Measurements from ENCODE around the gene SERPINA4. TPM values are rescaled to one million over a fixed set of nuclear protein-coding genes. Genes with fewer than 3 reads are reported as not detected.

The SERPINA4 gene
- total RNA-seq, 1 donor from 2014 or later: not detected

GRCh38 chr14:94617988-94618822, 57.0 kb downstream of the SERPINA4 start:
- no peak overlapping the region for H3K9ac ChIP-seq (ENCODE audit: low read depth in 1 of 3, low read length in 3 of 3)
- H3K27me3 ChIP-seq (ENCODE audit: control insufficient read depth in 3 of 3, insufficient read depth in 3 of 3, low read length in 3 of 3): peaks cover 0 to 3% (median under 1%) of the 10 kb centered on the region in 3 donors
- H3K27ac ChIP-seq (ENCODE audit: low read depth, low read length): no peak overlapping the region
- H3K4me1 ChIP-seq (ENCODE audit: control insufficient read depth in 3 of 3, insufficient read depth in 3 of 3, low read length in 3 of 3): no peaks in the 10 kb centered on the region
- no peak overlapping the region for H3K4me3 ChIP-seq (ENCODE audit: low read length in 3 of 3)
- H3K36me3 ChIP-seq (ENCODE audit: control insufficient read depth in 3 of 3, insufficient read depth in 3 of 3, low read length in 3 of 3): no peaks in the 10 kb centered on the region
- peaks cover 7 to 16% (median 13%) of the 10 kb centered on the region in 3 donors for H3K9me3 ChIP-seq (ENCODE audit: control insufficient read depth in 3 of 3, low read length in 3 of 3)

GRCh38 chr14:94619297-94619696, 58.1 kb downstream of the SERPINA4 start:
- Histone ChIP-seq H3K4me3 (ENCODE audit: low read length in 3 of 3) (no peak overlapping the region), H3K36me3 (ENCODE audit: control insufficient read depth in 3 of 3, insufficient read depth in 3 of 3, low read length in 3 of 3) (no peaks in the 10 kb centered on the region), H3K27me3 (ENCODE audit: control insufficient read depth in 3 of 3, insufficient read depth in 3 of 3, low read length in 3 of 3) (peaks cover 0 to 6% (median 5%) of the 10 kb centered on the region in 3 donors), H3K9me3 (ENCODE audit: control insufficient read depth in 3 of 3, low read length in 3 of 3) (peaks cover 7 to 16% (median 13%) of the 10 kb centered on the region in 3 donors), H3K27ac (ENCODE audit: low read depth, low read length) (no peak overlapping the region), H3K4me1 (ENCODE audit: control insufficient read depth in 3 of 3, insufficient read depth in 3 of 3, low read length in 3 of 3) (no peaks in the 10 kb centered on the region), H3K9ac (ENCODE audit: low read depth in 1 of 3, low read length in 3 of 3) (no peak overlapping the region)

Other genes starting within 250 kb of the SERPINA4 start
- gene SERPINA6, start 238.1 kb upstream of the SERPINA4 start, total RNA-seq: not detected
- not detected for gene SERPINA2, start 194.7 kb upstream of the SERPINA4 start, total RNA-seq
- gene SERPINA1, start 172.8 kb upstream of the SERPINA4 start, total RNA-seq: 3.7 TPM
- not detected for gene SERPINA11, start 108.6 kb upstream of the SERPINA4 start, total RNA-seq
- not detected for gene SERPINA9, start 85.2 kb upstream of the SERPINA4 start, total RNA-seq
- gene SERPINA12, start 52.0 kb upstream of the SERPINA4 start, total RNA-seq: not detected
- gene SERPINA5, start 20.0 kb downstream of the SERPINA4 start, total RNA-seq: 0.52 TPM
- gene SERPINA3, start 50.9 kb downstream of the SERPINA4 start, total RNA-seq: not detected
- 2.6 TPM for gene GSC, start 208.7 kb downstream of the SERPINA4 start, total RNA-seq